HEK293T (cell line): ENCODE data around the gene FSTL4.

Experiments
- CTCF ChIA-PET: fragments of 350-600 bp; formaldehyde crosslinking; extraction: SDS; loops from one replicate; lab custom pipeline; 2021; ENCODE audit warnings: antibody characterized with exemption, inconsistent platforms; lab: Yijun Ruan, JAX
- POLR2A ChIA-PET: fragments of 350-600 bp; formaldehyde crosslinking; extraction: SDS; loops from one replicate; lab custom pipeline; 2020; ENCODE audit warnings: antibody characterized with exemption, inconsistent platforms; lab: Yijun Ruan, JAX
- DNase-seq: peaks from one replicate; pipeline ENCODE4 v3.0.0; 2012; ENCODE audit warnings: mixed read lengths; ENCODE audit errors: extremely low spot score
- ARNT ChIP-seq: fragments of 450-650 bp; IDR thresholded peaks from 2 replicates; pipeline ENCODE4 v1.6.1; 2017; ENCODE audit warnings: mild to moderate bottlenecking
- BHLHE40 ChIP-seq: fragments of 450-650 bp; IDR thresholded peaks from 2 replicates; pipeline ENCODE4 v1.6.1; 2016; ENCODE audit warnings: mild to moderate bottlenecking, moderate library complexity, borderline replicate concordance
- CTBP1 ChIP-seq: fragments of 450-650 bp; IDR thresholded peaks from 2 replicates; pipeline ENCODE4 v1.6.1; 2016; ENCODE audit warnings: borderline replicate concordance
- ELF4 ChIP-seq: fragments of 450-650 bp; IDR thresholded peaks from 2 replicates; pipeline ENCODE4 v1.6.1; 2017; ENCODE audit warnings: antibody characterized with exemption
- FOXA1 ChIP-seq: fragments of 450-650 bp; IDR thresholded peaks from 2 replicates; pipeline ENCODE4 v1.6.1; 2016; ENCODE audit warnings: mild to moderate bottlenecking
- FOXK2 ChIP-seq: fragments of 450-650 bp; IDR thresholded peaks from 2 replicates; pipeline ENCODE4 v1.6.1; 2016; ENCODE audit warnings: mild to moderate bottlenecking
- FOXM1 ChIP-seq: fragments of 450-650 bp; IDR thresholded peaks from 2 replicates; pipeline ENCODE4 v1.6.1; 2017; ENCODE audit warnings: mild to moderate bottlenecking, borderline replicate concordance
- HDGF ChIP-seq: fragments of 450-650 bp; IDR thresholded peaks from 2 replicates; pipeline ENCODE4 v1.6.1; 2017; ENCODE audit warnings: antibody characterized with exemption, borderline replicate concordance
- L3MBTL2 ChIP-seq: fragments of 450-650 bp; conservative IDR thresholded peaks from 2 replicates; pipeline ENCODE4 v1.6.1; 2016; ENCODE audit warnings: mild to moderate bottlenecking
- LEF1 ChIP-seq: fragments of 450-650 bp; IDR thresholded peaks from 2 replicates; pipeline ENCODE4 v1.6.1; 2017; ENCODE audit warnings: mild to moderate bottlenecking, borderline replicate concordance
- NFRKB ChIP-seq: fragments of 450-650 bp; IDR thresholded peaks from 2 replicates; pipeline ENCODE4 v1.6.1; 2016; ENCODE audit warnings: mild to moderate bottlenecking, moderate library complexity
- PKNOX1 ChIP-seq: fragments of 450-650 bp; IDR thresholded peaks from 2 replicates; pipeline ENCODE4 v1.6.1; 2016
- SP1 ChIP-seq: fragments of 450-650 bp; IDR thresholded peaks from 2 replicates; pipeline ENCODE4 v1.6.1; 2017
- SUZ12 ChIP-seq: fragments of 450-650 bp; IDR thresholded peaks from 2 replicates; pipeline ENCODE4 v1.6.1; 2016; ENCODE audit warnings: mild to moderate bottlenecking
- TARDBP ChIP-seq: fragments of 450-650 bp; IDR thresholded peaks from 2 replicates; pipeline ENCODE4 v1.6.1; 2016
- ZNF384 ChIP-seq: fragments of 450-650 bp; IDR thresholded peaks from 2 replicates; pipeline ENCODE4 v1.6.1; 2016

The FSTL4 gene

GRCh38 chr5:133364936-133365707 lies 247.2 kb downstream of the FSTL4 start:
- TF ChIP-seq HDGF (no peak), PKNOX1 (peak; percentile 86), FOXK2 (no peak), ARNT (no peak), SUZ12 (no peak), FOXA1 (no peak), LEF1 (no peak), CTBP1 (no peak)
- ChIA-PET POLR2A (no interaction called here), CTCF (no interaction called here)
- no peak for DNase-seq

DNA sequence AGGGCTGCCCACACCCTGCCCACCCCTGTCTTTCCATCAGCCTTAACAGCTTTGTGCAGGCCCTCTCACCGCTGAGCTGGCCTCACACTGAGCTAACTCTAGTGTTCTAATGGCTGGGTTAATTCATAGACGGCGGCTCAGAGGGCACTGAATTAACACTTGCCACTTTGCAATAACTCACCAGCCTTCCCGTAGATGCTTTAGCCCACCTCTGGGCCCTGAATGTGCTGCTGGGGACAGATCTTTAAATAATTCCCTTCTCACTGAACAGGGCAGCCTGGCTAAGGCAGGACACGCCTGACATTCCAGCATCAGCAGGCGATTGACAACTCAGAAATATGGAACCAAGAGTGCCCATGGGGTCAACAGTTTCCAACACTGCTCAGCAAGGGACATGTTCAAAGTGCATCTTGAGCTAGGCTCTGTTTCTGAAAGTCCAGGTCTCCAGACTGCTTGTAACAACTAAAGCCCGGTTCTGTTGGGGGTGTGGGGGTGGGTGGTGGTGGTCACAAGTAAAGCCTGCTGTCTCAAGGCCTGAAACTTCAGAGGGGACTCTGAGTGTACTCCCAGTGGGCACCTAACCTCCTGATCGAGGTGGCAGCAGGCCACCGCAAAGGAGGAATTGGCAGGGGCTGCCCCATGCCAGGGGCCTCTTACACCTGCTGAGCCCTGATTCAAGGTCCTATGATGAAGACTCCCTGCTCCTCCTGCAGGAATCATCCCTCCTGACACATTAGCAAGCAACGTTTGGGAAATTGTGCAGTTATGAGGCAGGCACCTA lies 248.3 kb downstream of the FSTL4 start:
- no peak for DNase-seq
- ChIA-PET CTCF (interaction anchor here (1.1 to 1.4 kb wide), 2 partner anchors 10 to 49 kb away, joined by 3 to 4 read pairs; no protein-coding TSS in a partner anchor), POLR2A (no interaction called here)
- TF ChIP-seq SP1 (no peak), ZNF384 (no peak), LEF1 (no peak), ELF4 (no peak), NFRKB (no peak), PKNOX1 (no peak), HDGF (no peak), BHLHE40 (no peak), ARNT (no peak), CTBP1 (no peak), FOXA1 (no peak), FOXK2 (no peak), TARDBP (no peak), L3MBTL2 (no peak), FOXM1 (no peak), SUZ12 (no peak)

GRCh38 chr5:133362438-133362837 lies 249.9 kb downstream of the FSTL4 start:
- TF ChIP-seq ZNF384: no peak
- no peak for TF ChIP-seq FOXM1
- TF ChIP-seq TARDBP: no peak
- no peak for TF ChIP-seq FOXA1
- TF ChIP-seq HDGF: no peak
- no peak for TF ChIP-seq ARNT
- TF ChIP-seq FOXK2: no peak
- TF ChIP-seq SP1: no peak
- no peak for TF ChIP-seq SUZ12
- TF ChIP-seq L3MBTL2: no peak
- no peak for TF ChIP-seq BHLHE40
- no peak for TF ChIP-seq ELF4
- TF ChIP-seq LEF1: no peak
- DNase-seq: no peak
- POLR2A ChIA-PET: no interaction called here
- CTCF ChIA-PET: interaction anchor here (0.9 kb wide), 1 partner anchor 9 kb away, joined by 3 read pairs; no protein-coding TSS in a partner anchor

GRCh38 chr5:133361922-133362321 lies 250.4 kb downstream of the FSTL4 start:
- POLR2A ChIA-PET: no interaction called here
- CTCF ChIA-PET: no interaction called here
- TF ChIP-seq ARNT: no peak
- no peak for TF ChIP-seq NFRKB
- TF ChIP-seq BHLHE40: no peak
- TF ChIP-seq ELF4: no peak
- TF ChIP-seq SP1: no peak
- no peak for TF ChIP-seq HDGF
- TF ChIP-seq TARDBP: no peak
- TF ChIP-seq FOXM1: no peak
- no peak for TF ChIP-seq LEF1
- no peak for TF ChIP-seq PKNOX1
- DNase-seq: no peak

DNA sequence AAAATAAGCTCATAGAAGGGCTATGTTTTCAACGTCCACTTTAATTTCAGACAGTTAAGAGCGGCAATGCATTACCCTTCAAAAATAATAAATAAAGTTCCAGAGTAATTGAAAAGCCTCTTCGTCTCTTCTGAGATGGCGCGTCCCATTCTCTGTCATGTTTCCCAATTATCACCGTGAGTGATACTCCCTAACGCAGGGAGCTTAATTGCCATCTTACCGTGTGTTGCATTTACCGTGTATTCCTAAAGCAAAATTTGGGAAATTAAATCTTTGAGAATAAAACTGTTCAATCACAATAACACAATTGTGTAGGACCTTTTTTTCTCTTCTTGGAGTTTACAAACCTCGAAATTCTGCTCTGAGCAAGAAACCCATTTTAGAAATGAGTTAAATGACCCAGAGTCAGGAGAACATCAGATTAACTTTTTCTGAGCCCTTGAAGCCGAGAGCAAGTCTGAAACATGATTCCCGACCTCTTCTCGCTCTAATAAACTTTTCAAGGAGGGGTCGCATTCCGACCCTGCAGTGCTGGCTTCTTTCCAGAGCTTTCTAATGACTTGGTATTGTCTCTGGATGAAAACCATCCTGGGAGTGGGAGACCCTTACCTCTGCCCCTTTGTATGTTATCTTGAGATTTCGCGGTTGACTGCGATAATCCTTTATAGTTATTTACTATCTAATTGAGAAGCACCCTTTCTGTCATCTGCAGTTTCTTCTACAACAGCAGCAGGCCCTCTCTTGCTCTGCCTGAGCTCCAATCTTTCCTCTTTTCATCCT lies 251.5 kb downstream of the FSTL4 start:
- peak; percentile 28 for DNase-seq
- TF ChIP-seq FOXA1 (no peak), SUZ12 (no peak), SP1 (no peak), NFRKB (no peak)
- ChIA-PET CTCF (interaction anchor here (2.1 kb wide), 1 partner anchor 63 kb away, joined by 5 read pairs; no protein-coding TSS in a partner anchor), POLR2A (interaction anchor here (0.6 kb wide), 1 partner anchor 120 kb away, joined by 3 read pairs; no protein-coding TSS in a partner anchor)

GRCh38 chr5:133359861-133360260 lies 252.5 kb downstream of the FSTL4 start:
- POLR2A ChIA-PET: no interaction called here
- CTCF ChIA-PET: interaction anchor here (2.1 kb wide), 1 partner anchor 64 kb away, joined by 5 read pairs; no protein-coding TSS in a partner anchor
- TF ChIP-seq FOXA1: no peak
- TF ChIP-seq SP1: no peak
- TF ChIP-seq BHLHE40: no peak
- no peak for TF ChIP-seq FOXM1
- no peak for TF ChIP-seq L3MBTL2
- no peak for TF ChIP-seq HDGF
- TF ChIP-seq NFRKB: no peak
- no peak for DNase-seq
